HG03432 (cell line): ENCODE results near the gene TIGD6.
"Not testable (repeated sequence)": the region's sequence is repeated elsewhere in the genome, so short reads cannot be mapped to it uniquely, and the experiment has no call there.

Experiments used
- ATAC-seq: cut with Tn5 transposase; IDR thresholded peaks from one replicate; pipeline ENCODE4 v1.9.1; 2021; ENCODE audit warnings: mild to moderate bottlenecking, moderate library complexity; ENCODE audit not compliant: unreplicated experiment

The TIGD6 gene

GRCh38 chr5:149943177-149943949 lies 57.1 kb downstream of the TIGD6 start:
- ATAC-seq = not testable (repeated sequence)
